GM13976 (cell line): ENCODE data around the gene SRPRA.

Experiments used
- DNase-seq: peaks from one replicate; pipeline ENCODE4 v3.0.0; 2012; ENCODE audit warnings: low spot score
- in situ Hi-C: fragments of 300-500 bp; cut with MboI; formaldehyde crosslinking; loops from one replicate; pipeline ENCODE4 v1.12.0; 2022; ENCODE audit warnings: low sequenced_read_pairs, mixed read lengths, inconsistent platforms; ENCODE audit not compliant: unreplicated experiment
- TF ChIP-seq, protein P1 (sequence below): IDR thresholded peaks from 2 replicates; pipeline ENCODE4 v1.5.1; 2012; ENCODE audit warnings: borderline replicate concordance, mild to moderate bottlenecking; ENCODE audit not compliant: insufficient read depth; ENCODE audit errors: extremely low read depth, missing control alignments, control extremely low read depth

SRPRA gene

DNA sequence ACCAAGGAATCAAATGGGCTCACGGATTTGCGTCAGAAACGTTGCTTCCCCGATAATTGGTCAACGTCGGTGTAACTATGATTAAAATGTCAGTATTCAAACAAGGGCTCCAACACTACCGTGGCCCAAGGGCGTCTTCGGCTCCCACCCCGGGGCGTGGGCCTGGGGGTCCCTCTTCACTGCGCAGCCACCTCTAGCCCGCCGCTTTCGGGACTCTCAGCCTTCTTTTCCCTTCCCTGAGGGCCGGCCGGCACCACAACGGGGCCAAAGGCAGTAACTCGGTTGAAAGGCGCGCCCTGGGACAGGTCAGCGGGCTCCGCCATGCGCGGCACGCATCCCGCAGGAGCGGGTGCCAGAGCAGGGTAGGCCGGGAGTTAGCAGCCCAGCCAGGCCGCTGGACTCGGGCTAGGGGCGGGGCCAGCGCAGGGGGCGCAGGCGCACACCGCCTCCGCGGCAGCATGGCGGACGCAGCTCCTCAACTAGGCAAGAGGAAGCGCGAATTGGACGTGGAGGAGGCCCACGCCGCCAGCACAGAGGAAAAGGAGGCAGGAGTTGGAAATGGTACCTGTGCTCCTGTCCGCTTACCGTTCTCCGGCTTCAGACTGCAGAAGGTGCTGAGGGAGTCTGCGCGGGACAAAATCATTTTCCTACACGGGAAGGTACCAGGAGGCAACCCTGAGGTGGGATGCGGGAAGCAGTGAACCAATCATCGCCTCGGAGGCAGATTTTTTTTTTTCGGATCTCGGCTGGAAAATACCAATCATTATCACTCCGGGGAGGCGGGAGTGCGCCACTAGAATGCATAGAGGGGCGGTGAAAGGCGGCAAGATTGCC, 35.1 kb upstream of the SRPRA start, which contains the start of gene DCPS:
DCPS (plus strand) TSS at position 438 of the 834 bp plus-strand sequence; CDS start at position 459, 21 bp downstream.
- TF ChIP-seq, protein P1, sequence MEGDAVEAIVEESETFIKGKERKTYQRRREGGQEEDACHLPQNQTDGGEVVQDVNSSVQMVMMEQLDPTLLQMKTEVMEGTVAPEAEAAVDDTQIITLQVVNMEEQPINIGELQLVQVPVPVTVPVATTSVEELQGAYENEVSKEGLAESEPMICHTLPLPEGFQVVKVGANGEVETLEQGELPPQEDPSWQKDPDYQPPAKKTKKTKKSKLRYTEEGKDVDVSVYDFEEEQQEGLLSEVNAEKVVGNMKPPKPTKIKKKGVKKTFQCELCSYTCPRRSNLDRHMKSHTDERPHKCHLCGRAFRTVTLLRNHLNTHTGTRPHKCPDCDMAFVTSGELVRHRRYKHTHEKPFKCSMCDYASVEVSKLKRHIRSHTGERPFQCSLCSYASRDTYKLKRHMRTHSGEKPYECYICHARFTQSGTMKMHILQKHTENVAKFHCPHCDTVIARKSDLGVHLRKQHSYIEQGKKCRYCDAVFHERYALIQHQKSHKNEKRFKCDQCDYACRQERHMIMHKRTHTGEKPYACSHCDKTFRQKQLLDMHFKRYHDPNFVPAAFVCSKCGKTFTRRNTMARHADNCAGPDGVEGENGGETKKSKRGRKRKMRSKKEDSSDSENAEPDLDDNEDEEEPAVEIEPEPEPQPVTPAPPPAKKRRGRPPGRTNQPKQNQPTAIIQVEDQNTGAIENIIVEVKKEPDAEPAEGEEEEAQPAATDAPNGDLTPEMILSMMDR = no peak
- peak; percentile 94 for DNase-seq
- in situ Hi-C loops = no loop called here

DNA sequence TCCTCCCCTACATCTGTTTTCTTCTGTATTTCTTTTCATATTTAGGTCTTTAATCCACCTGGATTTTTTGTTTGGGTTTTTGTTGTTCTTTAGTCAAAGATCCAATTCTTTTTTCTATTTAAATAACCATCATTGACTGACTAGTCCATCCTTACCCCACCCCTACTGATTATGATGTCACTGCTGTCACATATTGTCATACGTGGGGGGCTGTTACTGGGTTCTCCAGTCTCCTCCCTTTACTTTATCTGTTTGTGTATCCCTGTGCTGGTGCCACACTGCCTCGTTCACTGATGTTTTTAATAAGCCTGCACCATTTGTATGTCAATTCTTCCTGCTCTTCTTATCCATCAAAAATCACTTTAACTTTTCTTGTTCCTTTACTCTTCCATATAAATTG, 28.3 kb upstream of the SRPRA start:
- no peak for DNase-seq
- in situ Hi-C loops = no loop called here
- TF ChIP-seq, protein P1 = no peak

DNA sequence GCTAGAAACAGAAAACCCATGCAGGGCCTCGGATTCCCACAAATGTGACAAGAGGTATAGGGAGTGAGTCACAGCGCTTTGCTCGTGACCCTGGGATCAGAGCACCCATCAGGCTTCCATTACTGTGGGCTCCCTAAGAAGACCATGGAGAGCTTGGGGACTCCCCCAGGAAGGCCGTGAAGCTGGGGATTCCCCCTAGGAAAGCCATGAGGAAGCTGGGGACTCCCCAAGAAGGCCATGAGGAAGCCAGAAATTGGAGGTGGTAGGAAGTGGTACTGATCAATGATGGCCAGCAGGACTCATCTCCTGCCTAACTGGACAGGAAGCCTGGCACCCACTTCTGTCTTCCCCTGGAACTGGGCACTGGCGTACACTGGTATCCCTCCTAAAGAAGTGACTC, 25.0 kb upstream of the SRPRA start:
- in situ Hi-C loops = no loop called here
- no peak for DNase-seq
- TF ChIP-seq, protein P1 = no peak

DNA sequence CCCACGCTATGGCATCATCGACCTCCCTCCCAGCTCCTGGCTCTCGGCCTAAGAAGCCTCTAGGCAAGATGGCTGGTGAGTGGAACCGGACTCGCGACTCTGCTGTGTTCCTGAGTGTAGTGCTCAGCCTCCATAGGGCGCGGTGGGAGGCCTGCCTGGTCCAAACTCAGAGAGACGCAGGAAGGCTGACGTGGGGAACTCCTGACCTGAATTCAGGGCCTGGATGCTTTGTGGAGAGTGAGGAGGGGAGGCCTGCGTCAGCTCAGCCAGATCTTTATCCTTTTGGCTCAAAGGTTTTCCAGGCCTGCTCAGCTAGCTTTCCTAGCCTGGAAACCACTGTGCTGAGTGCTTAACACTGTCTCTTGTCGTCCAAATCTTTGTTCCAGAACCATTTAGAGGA, 22.2 kb upstream of the SRPRA start:
- no peak for DNase-seq
- in situ Hi-C loops = no loop called here
- TF ChIP-seq, protein P1 = no peak

DNA sequence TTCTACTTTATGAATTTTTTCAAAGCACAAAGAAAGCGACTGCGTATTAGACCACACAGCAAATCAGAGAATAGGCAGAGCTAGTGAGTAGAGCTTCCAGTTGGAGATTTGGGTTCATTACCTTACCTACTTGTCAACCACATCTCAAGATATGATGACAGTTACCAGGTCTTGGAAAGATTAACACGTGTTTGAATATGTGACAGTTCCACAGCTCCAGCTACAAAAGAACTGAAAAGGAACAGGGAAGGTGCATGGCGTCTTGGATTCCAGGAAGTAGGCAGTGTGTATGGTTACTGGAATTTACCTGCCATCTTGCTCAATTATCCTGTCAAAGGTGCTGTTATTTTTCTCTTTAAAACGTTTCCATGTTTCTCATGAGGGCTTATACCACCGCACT, 19.5 kb upstream of the SRPRA start:
- DNase-seq = no peak
- in situ Hi-C loops = no loop called here
- TF ChIP-seq, protein P1 = no peak

DNA sequence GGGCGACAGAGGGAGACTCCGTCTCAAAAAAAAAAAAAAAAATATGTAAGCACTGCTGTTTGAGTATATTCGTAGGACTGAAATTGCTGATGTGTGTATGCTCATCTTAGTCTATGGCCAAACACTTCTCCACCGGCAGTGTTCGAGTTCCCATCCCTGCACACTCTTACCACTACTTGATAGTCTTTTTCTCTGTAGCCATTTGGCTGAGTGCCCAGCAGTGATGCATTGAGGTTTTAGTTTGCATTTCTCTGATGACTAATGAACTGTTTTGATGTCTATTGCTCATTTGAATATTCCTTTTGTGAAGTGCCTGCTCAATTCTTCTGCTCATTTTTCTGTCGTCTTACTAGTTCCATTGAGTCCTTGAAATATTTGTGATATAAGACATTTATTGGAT, 16.1 kb upstream of the SRPRA start:
- TF ChIP-seq, protein P1 = no peak
- in situ Hi-C loops = no loop called here
- DNase-seq = peak; percentile 73
